Thyroid gland (tissue), 4 donors: Measurements from ENCODE around the gene HESX1.

Experiments
- CTCF ChIP-seq, 6 experiments: fragments of 200-600 bp in 3 of 6; fragments of 450-650 bp in 3 of 6; sonication (generic) in 3 of 6; IDR thresholded peaks; one replicate each; pipeline ENCODE4 v1.5.1; 2016 to 2019; ENCODE audit warnings: antibody characterized with exemption in 6 of 6, mild to moderate bottlenecking in 2 of 6, inconsistent platforms in 1 of 6, moderate library complexity in 1 of 6
- POLR2A ChIP-seq, 2 donors: fragments of 450-650 bp; IDR thresholded peaks; one replicate each; pipeline ENCODE4 v1.6.1; 2017; ENCODE audit warnings: antibody characterized with exemption in 2 of 2, mild to moderate bottlenecking in 2 of 2, moderate library complexity in 1 of 2

- TF ChIP-seq CTCF (IDR thresholded peaks at IDR 0.05) (no peak), POLR2A (IDR thresholded peaks at IDR 0.05) (no peak)
Observed at GRCh38 chr3:57164217-57164656, 35.5 kb downstream of the HESX1 start.
